Mesodermal cell (in vitro differentiated cells): ENCODE measurements around the gene MITF.

Experiments
- H3K27ac ChIP-seq: 2 replicates; pipeline ENCODE4 v1.7.0; 2013; ENCODE audit warnings: mild to moderate bottlenecking, low read depth, low read length, moderate library complexity; ENCODE audit not compliant: severe bottlenecking
- H3K36me3 ChIP-seq: 2 replicates; pipeline ENCODE4 v1.7.1; 2013; ENCODE audit warnings: mild to moderate bottlenecking, low read length, moderate library complexity; ENCODE audit not compliant: control insufficient read depth, insufficient read depth
- H3K4me1 ChIP-seq: one replicate; pipeline ENCODE4 v1.7.1; 2013; ENCODE audit warnings: mild to moderate bottlenecking, low read length; ENCODE audit not compliant: insufficient read depth, control insufficient read depth, poor library complexity, severe bottlenecking
- H3K4me3 ChIP-seq: 2 replicates; pipeline ENCODE4 v1.7.0; 2013; ENCODE audit warnings: low read length, control low read depth, mild to moderate bottlenecking; ENCODE audit not compliant: insufficient read depth, poor library complexity, severe bottlenecking; ENCODE audit errors: extremely low read depth
- H3K9me3 ChIP-seq: 2 replicates; pipeline ENCODE4 v1.7.1; 2013; ENCODE audit warnings: mild to moderate bottlenecking, low read length, moderate library complexity; ENCODE audit not compliant: control insufficient read depth
- WGBS, 2 experiments: methylation state at CpG; one replicate each; pipeline ENCODE4 v1.1.5; 2013; ENCODE audit warnings: missing lambda C conversion rate in 2 of 2; ENCODE audit not compliant: insufficient coverage in 2 of 2; 5-methylcytosine and 5-hydroxymethylcytosine counted together

The MITF gene

GRCh38 chr3:69871868-69872267 lies 132.6 kb downstream of the MITF start:
- Histone ChIP-seq H3K9me3 (no peaks in the 10 kb centered on the region), H3K4me3 (no peak overlapping the region), H3K27ac (no peak overlapping the region), H3K36me3 (no peaks in the 10 kb centered on the region), H3K4me1 (peaks cover 5% of the 10 kb centered on the region)
- 100% methylated on average over 1 of the region's 3 CpGs for WGBS, 2 experiments

GRCh38 chr3:69872783-69873378 lies 133.6 kb downstream of the MITF start:
- H3K27ac ChIP-seq, result no peak overlapping the region
- H3K36me3 ChIP-seq, result no peaks in the 10 kb centered on the region
- no peaks in the 10 kb centered on the region for H3K9me3 ChIP-seq
- peaks cover 5% of the 10 kb centered on the region for H3K4me1 ChIP-seq
- WGBS, 2 experiments, result 93 to 94% methylated on average over 2 of the region's 4 CpGs
- no peak overlapping the region for H3K4me3 ChIP-seq

GRCh38 chr3:69876073-69876472 lies 136.8 kb downstream of the MITF start:
- no peak overlapping the region for H3K27ac ChIP-seq
- WGBS, 2 experiments, result 75% methylated on average over 2 of the region's 9 CpGs; no CpG with 5 or more reads in 1 of the 2 experiments

GRCh38 chr3:69878254-69878653 lies 139.0 kb downstream of the MITF start:
- Histone ChIP-seq H3K36me3 (no peaks in the 10 kb centered on the region), H3K4me1 (no peaks in the 10 kb centered on the region), H3K27ac (no peak overlapping the region), H3K9me3 (no peaks in the 10 kb centered on the region), H3K4me3 (no peak overlapping the region)
- WGBS, 2 experiments, result 80% methylated on average over 1 of the region's 3 CpGs; no CpG with 5 or more reads in 1 of the 2 experiments

More at GRCh38 chr3:69876073-69876472, 136.8 kb downstream of the MITF start:
- no peaks in the 10 kb centered on the region for H3K4me1 ChIP-seq
- no peak overlapping the region for H3K4me3 ChIP-seq
- no peaks in the 10 kb centered on the region for H3K36me3 ChIP-seq
- no peaks in the 10 kb centered on the region for H3K9me3 ChIP-seq

- Histone ChIP-seq H3K4me1 (no peaks in the 10 kb centered on the region), H3K9me3 (no peaks in the 10 kb centered on the region), H3K27ac (no peak overlapping the region), H3K36me3 (no peaks in the 10 kb centered on the region), H3K4me3 (no peak overlapping the region)
- 85 to 90% methylated on average over 6 to 11 of the region's 14 CpGs for WGBS, 2 experiments
Observed at GRCh38 chr3:69879051-69879450, 139.8 kb downstream of the MITF start.

- H3K9me3 ChIP-seq, result no peaks in the 10 kb centered on the region
- no peaks in the 10 kb centered on the region for H3K4me1 ChIP-seq
- WGBS, 2 experiments, result no CpG with 5 or more reads among the region's 4 CpGs
- H3K4me3 ChIP-seq, result no peak overlapping the region
- no peaks in the 10 kb centered on the region for H3K36me3 ChIP-seq
- no peak overlapping the region for H3K27ac ChIP-seq
Observed at GRCh38 chr3:69880069-69880640, 140.9 kb downstream of the MITF start.

GRCh38 chr3:69881051-69881450 lies 141.8 kb downstream of the MITF start:
- no peaks in the 10 kb centered on the region for H3K9me3 ChIP-seq
- WGBS, 2 experiments, result no CpG with 5 or more reads among the region's 1 CpG
- no peaks in the 10 kb centered on the region for H3K4me1 ChIP-seq
- H3K36me3 ChIP-seq, result no peaks in the 10 kb centered on the region
- no peak overlapping the region for H3K27ac ChIP-seq
- H3K4me3 ChIP-seq, result no peak overlapping the region

GRCh38 chr3:69881756-69882428 lies 142.6 kb downstream of the MITF start:
- Histone ChIP-seq H3K4me3 (no peak overlapping the region), H3K36me3 (no peaks in the 10 kb centered on the region), H3K27ac (no peak overlapping the region), H3K4me1 (no peaks in the 10 kb centered on the region), H3K9me3 (no peaks in the 10 kb centered on the region)
- WGBS, 2 experiments, result 86% methylated on average over 2 of the region's 5 CpGs; no CpG with 5 or more reads in 1 of the 2 experiments

- Histone ChIP-seq H3K4me3 (no peak overlapping the region), H3K36me3 (no peaks in the 10 kb centered on the region), H3K4me1 (no peaks in the 10 kb centered on the region), H3K27ac (no peak overlapping the region), H3K9me3 (no peaks in the 10 kb centered on the region)
- WGBS, 2 experiments, result 78 to 100% methylated on average over 1 to 2 of the region's 4 CpGs
Observed at GRCh38 chr3:69882560-69882959, 143.3 kb downstream of the MITF start.

GRCh38 chr3:69888040-69888942 lies 149.0 kb downstream of the MITF start:
- 86 to 93% methylated on average over 11 of the region's 13 CpGs for WGBS, 2 experiments
- Histone ChIP-seq H3K4me1 (no peaks in the 10 kb centered on the region), H3K4me3 (no peak overlapping the region), H3K27ac (no peak overlapping the region), H3K9me3 (no peaks in the 10 kb centered on the region), H3K36me3 (no peaks in the 10 kb centered on the region)
